HG02885 (cell line): ENCODE results near the gene SLC25A46.
"Not testable (repeated sequence)": the region's sequence is repeated elsewhere in the genome, so short reads cannot be mapped to it uniquely, and the experiment has no call there.

Source experiments
- ATAC-seq: cut with Tn5 transposase; IDR thresholded peaks from one replicate; pipeline ENCODE4 v1.9.1; 2021; ENCODE audit warnings: mild to moderate bottlenecking; ENCODE audit not compliant: unreplicated experiment, poor library complexity

SLC25A46 gene

GRCh38 chr5:110753600-110753999, 14.8 kb downstream of the SLC25A46 start:
- no peak for ATAC-seq

GRCh38 chr5:110754181-110754580, 15.4 kb downstream of the SLC25A46 start:
- ATAC-seq = no peak

GRCh38 chr5:110757118-110757729, 18.4 kb downstream of the SLC25A46 start:
- ATAC-seq = no peak

GRCh38 chr5:110760158-110760557, 21.4 kb downstream of the SLC25A46 start:
- no peak for ATAC-seq

- ATAC-seq = no peak
Observed at GRCh38 chr5:110768138-110768860, 29.5 kb downstream of the SLC25A46 start.

GRCh38 chr5:110769000-110769681, 30.3 kb downstream of the SLC25A46 start:
- ATAC-seq = no peak

GRCh38 chr5:110770286-110770685, 31.5 kb downstream of the SLC25A46 start:
- ATAC-seq = no peak

GRCh38 chr5:110784901-110785300, 46.1 kb downstream of the SLC25A46 start:
- ATAC-seq = no peak

- no peak for ATAC-seq
Observed at GRCh38 chr5:110785356-110785755, 46.5 kb downstream of the SLC25A46 start.

GRCh38 chr5:110788006-110788405, 49.2 kb downstream of the SLC25A46 start:
- not testable (repeated sequence) for ATAC-seq

- no peak for ATAC-seq
Observed at GRCh38 chr5:110790673-110791072, 51.9 kb downstream of the SLC25A46 start.

- ATAC-seq = no peak
Observed at GRCh38 chr5:110802998-110803397, 64.2 kb downstream of the SLC25A46 start.

GRCh38 chr5:110803467-110804326, 64.9 kb downstream of the SLC25A46 start:
- ATAC-seq = no peak

GRCh38 chr5:110807169-110807568, 68.4 kb downstream of the SLC25A46 start:
- no peak for ATAC-seq

- no peak for ATAC-seq
Observed at GRCh38 chr5:110809006-110809405, 70.2 kb downstream of the SLC25A46 start.
